ENCODE data around the gene ZNF584.
"Not testable (repeated sequence)": the region's sequence is repeated elsewhere in the genome, so short reads cannot be mapped to it uniquely, and the experiment has no call there.

Gene ZNF584

DNA sequence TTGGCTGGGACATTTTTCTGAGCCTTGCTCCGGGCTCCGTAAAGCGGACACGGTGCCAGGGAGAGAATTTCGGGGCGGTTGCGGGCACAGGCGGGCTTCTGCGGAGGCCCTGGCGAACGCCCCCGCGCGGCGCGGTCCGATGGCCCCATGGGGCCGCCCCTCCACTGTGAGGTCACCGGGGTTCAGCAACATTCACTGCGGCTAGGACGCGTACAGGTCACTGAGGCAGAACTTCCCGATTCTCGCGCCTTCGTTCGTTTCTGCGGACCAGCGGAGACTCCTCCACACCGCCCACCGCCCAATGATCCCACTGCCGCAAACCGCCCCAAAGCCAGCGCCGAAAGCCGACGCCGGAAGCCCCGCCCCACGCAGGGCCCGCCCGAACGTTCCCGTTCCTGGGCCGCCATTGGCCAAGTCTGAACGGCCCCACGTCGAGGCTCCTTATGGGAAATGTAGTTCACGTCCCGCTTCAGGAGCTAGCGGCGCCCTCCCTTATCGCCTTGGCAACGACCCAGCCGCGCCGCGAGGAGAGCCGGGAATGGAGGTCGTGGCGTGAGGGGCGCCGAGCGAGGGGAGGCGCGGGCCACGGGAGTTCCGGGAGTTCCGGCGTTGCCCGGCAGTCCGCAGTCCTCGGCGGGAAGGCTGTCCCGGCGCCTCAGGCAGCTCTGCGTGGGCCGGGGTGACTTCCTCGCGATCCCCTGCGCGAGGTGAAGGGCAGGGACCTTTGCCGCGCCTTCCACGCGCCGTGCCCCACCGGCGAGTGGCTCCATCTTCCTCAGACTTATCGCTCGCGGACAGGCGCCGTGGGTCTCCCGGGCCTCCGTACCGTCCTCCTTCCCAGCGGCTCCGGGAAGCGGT is at the start of gene ZNF584:
TSS of gene ZNF584 (plus strand) at position 498 of the 858 bp plus-strand sequence. CDS start 499 bp downstream, outside the sequence.
- FAIRE-seq, result no peak

DNA sequence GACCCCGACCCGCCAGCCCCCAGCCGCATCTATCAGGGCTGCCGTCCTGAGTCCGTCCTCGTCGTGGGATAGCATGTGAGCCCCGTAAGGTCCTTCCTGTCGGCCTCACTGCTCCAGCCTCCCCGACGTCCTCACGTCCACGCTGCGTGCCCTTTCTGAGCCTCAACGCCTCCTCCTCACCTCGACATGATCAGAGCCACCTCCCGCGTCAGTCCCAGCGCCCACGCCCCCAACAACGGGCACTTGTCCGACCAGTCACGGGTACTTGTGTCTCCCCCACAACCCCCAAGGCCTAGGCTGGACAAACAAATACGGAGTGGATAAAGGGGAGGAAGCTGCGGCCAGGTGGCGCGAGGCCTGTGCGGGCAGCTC is 46.6 kb upstream of the ZNF584 start:
- no peak for FAIRE-seq

DNA sequence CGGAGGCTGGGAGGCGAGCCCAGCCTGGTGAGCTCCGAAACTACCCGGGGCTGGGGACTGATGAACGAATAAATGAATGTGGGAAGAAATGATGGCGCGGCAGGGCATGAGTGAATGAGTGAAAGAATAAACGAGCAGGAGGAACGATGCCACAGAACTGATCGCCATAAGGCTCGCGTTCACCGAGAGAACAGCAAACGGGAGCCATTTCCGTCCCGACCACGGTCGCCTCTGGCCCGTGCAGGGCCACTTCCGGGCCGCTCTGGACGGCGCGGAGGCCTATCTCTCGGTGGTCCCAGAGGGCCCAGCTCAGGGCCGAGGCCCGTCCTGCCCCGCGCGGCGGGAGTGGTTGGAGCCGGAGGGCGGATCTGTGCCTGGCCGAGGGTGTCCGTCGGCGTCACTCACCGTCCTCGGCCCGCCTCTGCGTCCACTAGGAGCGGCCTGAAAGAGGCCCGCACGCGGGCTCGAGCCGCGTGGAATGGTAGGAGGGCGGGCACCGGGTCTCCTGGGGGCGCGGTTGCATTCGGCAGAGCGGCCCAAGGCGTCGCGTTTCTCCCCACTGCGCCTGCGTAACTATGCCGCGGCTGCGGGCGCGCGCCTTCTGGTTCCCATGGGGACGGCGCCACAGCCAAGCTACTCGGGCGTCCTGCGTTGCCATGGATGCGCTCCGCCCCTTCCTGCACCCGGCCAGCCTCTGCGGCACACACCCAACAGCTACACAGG is 46.0 kb upstream of the ZNF584 start, which contains the start of gene ZNF497:
TSS of gene ZNF497 (minus strand) at position 480 of the 723 bp plus-strand sequence. CDS start 5,116 bp downstream, outside the sequence.
- peak; percentile 56 for FAIRE-seq

DNA sequence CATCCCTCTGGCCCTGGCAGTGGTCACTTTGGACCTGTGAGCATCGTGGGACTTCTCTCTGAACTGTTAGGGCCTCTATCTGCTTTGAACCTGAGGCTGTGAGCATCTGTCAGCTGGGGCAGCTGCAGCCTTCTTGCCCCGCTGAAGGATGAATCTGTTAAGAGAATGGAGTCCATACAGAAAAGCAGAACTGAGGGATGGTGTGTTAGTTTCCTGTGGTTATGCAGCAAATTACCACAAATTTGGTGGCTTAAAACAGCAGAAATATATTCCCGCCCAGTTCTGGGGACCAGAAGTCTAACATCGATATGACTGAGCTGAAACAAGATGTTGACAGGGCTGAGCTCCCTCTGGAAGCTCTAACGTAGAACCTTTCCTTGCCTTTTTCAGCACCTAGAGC is 44.3 kb upstream of the ZNF584 start:
- FAIRE-seq, result no peak

DNA sequence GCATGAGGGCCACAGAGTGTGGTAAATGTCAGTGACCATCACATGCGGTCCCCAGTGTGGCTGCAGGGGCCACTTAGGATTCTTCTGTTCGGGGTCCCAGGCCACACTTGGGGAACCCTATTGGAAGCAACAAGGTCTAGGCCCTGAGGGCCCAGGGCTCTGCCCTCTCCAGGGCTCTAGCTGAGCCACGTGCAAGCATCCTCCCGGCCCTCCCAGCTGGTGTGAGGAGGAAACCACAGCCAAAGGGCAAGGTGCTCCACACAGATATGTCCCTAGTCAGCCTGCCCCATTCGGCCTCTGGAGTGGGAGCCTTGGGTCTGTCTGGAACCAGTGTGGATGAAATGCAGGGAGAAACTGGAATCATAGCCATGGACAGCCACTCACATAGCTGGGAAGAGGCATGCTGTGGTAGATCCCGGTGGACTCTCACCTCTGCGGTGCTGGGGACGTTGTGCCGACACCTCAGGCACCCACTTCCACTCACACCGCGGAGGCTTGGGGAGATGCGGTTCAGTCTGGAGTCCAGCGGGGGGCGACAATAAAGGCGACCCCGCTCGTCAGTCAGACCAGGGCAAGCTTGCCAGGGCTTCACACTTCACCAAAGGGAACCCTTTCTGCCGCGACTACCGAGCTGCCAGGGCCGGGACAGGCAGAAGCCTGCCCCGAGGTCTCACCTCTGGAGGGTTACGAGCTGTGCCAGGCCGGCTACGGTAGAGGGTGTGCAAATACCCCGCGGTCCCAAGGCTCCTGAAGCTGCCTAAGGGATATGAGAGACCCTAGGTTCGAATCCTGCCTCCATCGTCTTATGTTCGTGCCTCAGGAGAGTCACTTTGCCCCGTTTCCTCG is 41.6 kb upstream of the ZNF584 start:
- FAIRE-seq, result no peak

DNA sequence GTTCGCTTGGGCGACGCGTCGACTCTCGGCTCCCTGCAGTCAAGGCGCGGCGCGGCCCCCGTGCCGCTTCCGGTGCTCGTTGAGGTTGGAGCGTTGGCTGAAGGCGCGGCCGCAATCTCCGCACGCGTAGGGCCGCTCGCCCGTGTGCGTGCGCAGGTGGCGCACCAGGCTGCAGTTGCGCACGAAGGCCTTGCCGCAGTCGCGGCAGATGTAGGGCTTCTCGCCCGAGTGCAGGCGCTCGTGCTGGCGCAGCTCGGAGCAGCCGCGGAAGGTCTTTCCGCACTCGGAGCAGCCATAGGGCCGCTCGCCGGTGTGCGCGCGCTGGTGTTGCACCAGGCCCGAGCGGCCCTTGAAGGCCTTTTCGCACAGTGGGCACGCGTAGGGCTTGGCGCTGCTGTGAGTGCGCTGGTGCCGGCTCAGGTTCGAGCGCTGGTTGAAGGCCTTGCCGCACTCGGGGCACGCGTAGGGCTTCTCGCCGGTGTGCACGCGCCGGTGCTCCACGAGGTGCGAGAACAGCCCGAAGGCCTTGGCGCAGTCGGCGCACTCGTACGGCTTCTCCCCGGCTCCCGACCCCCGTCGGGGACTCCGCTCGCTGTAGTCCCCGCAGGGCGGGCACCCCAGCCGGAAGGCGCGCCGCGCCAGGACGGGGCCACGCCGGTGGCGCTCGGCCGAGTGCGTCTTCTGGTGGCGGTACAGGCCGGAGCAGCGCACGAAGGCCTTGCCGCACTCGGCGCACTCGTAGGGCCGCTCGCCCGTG is 40.6 kb upstream of the ZNF584 start:
- FAIRE-seq, result no peak

DNA sequence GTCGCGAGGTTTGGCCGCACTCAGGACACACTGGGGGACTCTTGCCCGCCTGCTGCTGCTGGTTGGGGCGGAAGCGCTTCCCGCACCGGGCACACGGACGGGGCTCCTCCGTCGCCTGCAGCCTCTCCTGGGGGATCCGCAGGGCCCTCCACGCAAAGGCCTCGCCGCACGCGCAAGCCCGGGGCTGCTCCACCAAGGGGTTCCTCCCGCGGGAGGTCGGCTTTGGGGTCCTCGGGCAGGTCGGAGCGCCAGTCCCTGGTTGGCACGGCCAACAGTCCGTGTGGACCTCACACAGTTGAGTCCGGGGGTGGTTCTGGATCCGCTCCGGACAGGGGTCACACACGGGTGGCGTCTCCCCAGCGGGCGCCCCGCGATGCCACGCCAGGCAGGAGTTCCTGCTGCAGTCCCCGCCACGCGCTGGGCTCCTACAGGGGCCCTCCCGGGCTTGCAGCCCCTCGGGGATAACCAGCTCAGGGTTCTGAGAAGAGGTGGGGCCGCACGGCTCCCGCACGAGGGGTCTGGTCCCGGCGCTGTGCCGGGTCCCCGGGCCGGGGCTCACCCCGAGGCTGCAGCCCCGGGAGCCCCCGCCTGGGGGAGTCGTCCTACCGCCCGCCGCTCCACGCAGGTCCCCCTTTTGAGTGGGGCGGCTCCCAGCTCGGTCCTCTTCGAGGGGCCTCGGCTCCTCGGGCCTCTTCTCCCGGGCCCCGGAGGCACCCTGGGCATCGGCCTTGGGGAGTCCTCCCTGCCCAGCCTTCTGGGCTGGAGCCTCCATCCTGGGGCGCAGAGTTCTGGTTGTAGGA is 39.7 kb upstream of the ZNF584 start:
- FAIRE-seq, result no peak

DNA sequence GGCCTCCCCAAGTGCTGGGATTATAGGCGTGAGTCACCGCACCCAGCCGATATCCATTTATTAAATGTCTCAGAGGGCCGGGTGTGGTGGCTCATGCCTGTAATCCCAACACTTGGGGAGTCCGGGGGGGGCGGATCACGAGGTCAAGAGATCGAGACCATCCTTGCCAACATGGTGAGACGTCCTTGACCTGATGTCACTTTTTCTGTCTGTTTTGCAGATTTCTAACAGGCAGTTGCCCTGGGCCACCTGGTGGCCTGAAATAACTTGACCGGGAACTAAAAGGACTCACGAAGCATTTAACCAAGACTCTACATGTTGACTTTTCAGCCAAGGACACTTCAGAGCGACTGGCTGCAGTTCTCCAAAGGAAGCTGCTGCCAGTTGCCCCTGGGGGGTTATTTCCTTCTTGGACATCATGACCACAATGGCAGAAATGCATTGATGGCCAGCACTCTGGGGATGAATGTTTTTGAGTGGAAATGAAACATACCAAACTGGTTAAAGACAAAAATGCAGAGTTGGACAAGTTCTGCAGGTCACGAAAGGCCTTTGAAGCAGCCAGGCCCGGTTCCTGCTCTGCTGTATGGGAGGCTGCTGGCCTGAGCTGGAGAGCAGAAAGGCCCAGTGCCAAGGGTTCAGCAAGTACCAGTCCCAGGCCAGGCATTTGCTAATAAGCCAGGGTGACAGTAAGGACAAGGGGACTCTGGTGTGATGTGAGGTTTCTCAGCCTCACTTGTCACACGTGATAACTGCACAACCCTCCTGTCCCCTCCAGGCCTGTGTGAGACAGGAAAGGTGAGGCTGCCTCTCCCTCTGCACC is 35.9 kb upstream of the ZNF584 start:
- no peak for FAIRE-seq

DNA sequence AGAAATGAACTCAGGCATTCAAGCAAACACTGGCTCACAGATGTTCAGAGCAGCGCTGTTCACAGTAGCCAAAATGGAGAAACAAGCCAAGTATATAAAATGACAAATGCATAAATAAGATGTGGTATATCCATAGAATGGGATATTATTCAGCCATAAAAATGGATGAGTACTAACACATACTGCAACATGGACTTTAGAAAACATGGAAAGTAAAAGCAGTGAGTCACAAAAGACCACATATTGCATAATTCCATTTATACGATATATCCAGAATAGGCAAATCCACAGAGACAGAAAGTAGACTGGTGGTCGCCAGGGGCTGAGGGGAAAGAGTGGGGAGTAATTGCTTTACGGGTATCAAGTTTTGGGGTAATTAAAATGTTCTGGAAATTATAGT is 34.2 kb upstream of the ZNF584 start:
- FAIRE-seq, result no peak

DNA sequence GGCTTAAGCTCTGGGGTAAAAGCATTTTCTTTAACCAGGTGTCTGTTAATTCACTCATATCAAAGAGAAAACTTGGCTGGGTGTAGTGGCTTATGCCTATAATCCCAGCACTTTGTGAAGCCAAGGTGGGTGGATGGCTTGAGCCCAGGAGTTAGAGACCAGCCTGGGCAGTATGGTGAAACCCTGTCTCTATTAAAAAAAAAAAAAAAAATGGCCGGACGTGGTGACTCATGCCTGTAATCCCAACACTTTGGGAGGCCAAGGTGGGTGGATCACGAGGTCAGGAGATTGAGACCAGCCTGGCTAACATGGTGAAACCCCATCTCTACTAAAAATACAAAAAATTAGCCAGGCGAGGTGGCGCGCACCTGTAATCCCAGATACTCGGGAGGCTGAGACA is 31.7 kb upstream of the ZNF584 start:
- FAIRE-seq, result not testable (repeated sequence)

DNA sequence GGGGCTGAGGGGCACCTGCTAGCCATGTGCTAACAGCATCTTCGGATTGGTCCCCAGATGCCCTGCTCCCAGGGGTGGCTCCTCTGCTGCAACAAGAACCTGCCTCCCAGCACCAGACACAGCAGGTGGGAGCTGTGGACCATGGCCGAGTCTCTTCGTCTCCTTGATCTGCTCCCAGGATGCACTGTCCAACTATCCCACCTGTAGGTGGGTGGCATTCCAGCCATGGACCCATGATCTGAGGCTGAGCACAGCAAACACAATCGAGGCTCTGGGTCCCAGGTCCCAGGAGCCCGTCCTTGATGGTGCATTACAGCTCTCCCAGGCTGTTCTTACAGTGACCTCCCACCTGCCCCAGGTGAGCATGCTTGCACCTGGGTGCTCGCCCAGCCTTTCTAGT is 29.2 kb upstream of the ZNF584 start:
- no peak for FAIRE-seq

DNA sequence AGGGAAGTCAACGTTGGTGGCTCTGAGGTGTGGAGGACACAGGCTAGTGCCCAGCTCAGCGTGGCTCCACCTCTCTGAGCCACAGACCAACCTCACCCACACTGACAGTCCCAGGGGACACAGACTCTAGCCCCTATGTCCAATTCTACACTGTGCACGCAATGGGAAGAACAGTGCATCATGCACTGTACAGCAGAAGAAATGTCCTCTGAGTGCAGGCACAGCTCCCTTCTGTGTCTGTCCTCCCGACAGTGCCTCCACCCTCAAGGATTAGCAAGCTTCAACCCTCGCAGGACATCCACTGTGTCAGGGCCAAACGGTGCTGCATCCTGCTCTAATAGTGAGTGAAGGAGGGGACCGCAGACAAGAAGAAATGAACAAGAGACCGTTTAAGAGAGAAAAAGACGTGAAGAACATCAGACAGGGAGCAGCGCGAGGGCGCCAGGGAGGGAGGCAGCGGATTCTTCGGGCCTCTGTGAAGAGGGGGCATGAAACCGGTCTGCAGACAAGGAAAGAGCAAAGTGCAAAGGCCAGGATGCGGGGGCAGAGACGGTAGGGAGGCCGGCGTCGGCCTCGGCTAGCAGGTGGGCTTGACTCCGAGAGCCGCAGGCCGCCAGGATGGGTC is 28.3 kb upstream of the ZNF584 start:
- no peak for FAIRE-seq

DNA sequence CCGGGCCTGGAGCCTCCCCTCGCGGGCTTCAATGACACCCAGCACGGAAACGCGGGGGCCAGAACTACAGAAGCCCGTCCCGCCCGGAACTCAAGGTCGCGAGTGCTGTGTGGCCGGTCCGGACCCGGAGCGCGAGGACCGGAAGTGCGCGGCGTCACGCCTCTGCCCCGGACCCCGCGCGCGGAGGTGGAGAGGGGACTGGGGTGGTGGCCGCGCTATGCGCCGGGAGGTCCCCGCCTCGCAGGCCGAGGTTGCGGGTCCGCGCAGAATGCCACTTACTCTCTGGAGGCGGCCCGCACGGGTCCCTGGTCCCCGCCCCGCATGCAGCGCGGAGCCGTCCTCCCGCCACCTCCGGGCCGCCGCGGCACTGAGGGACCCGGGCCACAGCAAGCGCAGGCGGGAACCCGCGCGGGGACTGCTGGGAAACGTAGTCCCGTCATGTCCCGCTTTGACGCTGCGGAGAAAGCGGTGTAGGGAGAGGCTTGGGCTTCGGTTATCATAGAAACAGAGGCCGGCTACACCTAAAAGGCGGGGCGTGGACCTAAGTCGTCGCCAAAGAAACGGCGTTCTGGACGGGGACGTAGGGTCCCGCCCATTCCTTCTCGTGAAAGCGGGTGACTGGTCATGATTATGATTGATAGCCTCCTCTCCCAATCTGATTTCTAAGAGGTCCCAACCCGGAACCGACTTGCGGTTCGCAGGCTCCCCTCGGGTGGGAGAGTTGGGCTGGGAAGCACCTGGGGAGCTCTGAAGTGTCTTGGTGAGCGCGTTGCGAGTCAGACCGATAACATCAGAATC is 27.6 kb upstream of the ZNF584 start, which contains the start of gene ZNF837:
TSS of gene ZNF837 (minus strand) at position 369 of the 798 bp plus-strand sequence. CDS start 11,698 bp downstream, outside the sequence.
- peak; percentile 97 for FAIRE-seq

DNA sequence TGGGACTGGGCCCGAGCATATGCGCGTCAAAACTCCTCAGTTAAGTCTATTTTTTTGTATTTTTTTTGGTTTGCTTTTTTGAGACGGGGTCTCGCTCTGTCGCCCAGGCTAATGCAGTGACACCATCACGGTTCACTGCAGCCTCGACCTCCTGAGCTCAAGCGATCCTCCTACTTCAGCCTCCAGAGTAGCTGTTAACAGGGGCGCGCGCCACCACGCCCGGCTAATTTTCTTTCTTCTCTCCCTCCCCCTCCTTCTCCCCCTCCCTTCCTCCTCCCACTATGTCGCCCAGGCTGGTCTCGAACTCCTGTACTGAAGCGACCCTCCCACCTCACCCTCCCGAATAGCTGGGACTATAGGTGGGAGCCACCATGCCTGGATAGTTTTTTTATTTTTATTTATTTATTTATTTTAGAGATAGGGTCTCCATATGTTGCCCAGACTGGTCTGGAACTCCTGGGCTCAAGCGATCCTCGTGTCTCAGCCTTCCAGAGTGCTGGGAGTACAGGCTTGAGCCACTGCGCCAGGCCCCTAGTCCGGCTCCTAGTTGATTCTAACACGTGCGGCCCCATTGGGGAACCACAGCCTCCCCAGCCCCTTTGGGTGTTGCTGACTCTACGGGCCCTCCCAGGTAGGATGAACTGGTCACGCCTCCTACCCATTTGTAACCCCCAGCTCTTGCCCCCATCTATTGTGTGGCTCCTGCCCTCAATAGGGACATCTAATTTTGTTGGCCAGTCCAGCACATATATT is 26.8 kb upstream of the ZNF584 start:
- FAIRE-seq, result no peak

DNA sequence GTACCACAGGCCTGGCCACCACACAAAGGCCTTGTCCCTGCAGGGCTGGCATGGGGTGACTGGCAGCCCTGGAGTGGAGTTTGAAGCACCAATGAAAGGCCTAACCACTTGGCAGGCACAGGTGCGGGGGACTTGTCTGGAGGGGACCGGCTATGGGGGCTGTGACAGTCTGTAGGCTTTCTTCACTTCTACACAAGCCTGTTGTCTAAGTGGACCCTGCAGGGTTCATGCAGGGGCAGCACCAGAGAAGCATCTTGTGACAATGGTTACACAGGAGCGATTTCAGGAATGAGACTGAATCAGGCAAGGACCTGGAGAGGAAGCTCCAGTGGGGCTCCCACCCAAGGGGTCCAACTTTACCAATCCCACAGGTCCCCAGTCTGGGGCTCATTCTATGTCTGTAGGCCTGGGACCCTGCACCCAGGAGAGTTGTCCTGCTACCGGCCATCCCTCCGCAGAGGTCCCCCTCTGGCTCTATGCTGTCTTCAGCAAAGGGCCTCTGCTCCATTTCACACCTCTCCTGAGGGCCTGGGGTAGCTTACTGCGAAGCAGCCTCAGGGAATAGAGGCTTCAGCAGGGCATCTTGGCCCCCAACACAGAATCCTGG is 25.3 kb upstream of the ZNF584 start:
- FAIRE-seq, result no peak

DNA sequence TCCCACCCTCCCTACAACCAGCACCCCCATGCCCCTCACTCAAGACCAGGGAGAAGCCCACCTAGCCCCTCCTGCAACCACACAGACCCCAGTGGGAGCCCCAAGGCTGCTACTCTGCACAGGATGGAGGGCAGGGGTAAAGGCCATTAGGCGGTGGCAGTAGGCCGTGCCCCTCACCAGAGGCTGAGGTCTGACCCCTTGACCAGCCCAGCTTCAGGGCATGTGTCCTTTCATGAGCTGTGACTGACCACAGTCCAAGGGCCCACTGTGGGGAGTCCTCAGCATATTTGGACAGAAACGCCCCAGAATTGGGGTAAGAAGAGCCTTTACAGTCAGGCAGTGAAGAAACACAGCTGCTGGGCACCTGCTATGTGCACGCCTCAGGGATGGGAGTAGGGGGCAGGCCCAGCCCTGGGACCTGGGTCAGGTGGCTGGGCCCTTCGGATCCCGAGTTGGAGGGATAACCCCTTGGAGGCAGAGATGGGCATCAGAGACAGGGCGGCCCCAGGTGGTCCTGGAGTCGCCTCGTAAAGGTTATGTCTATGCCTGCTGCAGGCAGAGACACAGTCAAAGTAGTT is 23.0 kb upstream of the ZNF584 start:
- no peak for FAIRE-seq

DNA sequence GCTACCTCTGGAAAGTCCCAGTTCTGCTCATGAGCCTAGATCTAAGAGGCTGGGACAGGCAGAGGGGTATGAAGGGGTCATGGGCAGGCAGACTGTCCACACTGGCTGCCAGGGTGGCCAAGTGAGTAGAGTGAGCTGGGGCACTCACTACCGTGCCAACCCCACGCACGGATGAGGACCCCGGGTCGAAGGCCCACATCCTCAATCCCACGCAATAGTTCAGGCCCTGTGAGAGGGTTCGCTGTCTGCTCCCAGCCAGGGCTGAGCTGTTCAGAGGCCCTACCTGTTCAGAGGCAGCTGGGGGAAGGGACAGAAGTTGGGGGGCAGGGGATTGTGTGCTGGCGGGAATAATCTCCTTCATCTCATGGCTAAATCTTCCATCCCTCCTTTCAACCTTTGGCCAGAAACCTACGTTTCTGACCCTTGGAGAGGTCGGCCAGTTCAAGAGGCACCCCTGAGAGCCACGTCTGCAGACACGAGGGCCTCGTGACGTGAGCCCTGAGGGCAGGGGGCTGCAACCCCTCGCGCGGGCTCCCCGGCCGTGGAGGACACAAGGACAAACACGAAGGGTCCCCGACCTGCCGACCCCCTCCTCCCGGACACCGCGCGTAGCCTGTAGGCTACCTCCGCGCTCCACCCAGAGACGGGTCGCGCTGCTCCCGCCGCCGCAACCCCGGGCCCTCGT is 22.4 kb upstream of the ZNF584 start:
- no peak for FAIRE-seq
